ENCODE results near the gene ATG7.

ATG7 gene

DNA sequence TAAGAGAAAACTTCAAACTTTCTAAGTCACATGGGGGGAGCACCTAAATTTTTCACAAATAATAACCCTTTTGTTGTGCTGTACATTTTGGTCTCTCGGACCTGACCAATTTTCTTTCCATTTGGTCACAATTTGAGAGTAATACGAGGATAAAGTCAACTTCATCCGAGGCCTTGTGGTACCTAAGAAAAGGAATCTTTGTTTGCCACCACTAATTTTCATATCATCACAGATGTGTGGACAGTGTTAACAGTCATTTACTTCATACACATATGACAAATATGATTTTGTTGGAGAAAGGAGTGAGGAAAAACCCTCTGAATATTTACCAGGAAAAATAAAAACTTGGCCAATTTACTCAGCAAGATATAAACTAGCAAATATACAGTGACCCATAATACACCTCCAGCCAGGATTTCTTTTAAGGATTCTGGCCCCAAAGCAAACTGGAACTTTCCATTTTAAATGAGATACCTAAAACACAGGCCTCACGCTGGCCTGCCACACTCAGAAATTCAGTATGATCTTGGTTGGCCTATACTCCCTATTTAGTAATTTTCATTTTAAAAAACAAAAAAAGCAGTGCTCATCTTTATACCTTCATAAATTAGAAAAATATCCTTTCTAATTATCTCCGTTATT, 330.8 kb downstream of the ATG7 start:
- DNase-seq, result peak; percentile 35 to 61

DNA sequence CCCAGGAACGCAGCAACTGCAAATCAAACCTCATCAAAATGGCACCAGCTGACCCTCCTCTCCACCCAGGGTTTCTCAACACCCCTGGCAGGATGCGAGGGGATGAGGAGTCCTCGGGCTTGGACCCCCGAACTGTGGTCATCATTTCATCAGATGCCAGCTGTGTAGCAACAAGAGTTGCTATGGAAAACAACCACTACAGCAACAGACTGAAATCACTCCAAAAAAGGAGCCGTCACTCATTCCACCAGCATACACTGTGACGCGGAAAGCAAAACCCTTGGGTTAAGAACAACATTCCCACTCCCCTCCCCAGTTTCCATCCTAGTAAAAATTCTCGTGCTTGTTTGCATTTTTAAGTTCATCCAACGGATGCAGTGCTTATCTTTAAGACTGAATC, 331.4 kb downstream of the ATG7 start:
- peak in 1 of 2 experiments; percentile 16 for DNase-seq

DNA sequence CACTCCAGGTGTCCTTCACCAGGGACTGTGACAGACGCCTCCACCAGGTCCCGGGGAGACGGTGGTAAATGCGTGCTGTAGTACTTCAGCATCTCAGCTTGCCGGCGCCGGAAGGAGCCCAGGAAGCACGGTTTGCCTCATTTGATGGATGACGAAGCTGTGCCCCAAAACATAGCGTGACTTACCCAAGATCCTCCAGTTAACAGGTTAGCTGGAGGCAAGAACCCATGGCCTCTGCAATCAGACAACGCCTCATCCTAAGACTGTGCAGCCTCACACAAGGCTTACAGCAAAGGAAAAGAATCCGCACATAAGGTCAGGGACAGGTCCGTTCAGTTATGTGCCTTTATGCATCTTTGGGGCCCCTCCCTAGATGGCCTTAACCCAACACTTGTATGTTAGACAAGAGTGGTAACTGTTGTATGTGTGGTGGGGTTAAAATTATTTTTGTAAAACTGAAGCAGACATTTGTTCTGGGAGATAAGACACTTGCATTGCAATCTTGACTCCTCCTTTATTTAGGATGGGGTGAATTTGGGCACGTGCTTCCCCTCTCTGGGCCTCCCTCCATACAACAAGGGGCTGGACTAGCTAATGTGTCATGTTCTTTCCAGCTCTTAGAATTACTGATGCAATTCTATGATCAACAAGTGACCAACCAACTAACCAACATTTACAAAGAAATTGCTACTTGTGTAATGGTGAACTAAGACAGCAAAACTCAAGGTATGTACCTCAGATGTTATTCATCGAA, 332.1 kb downstream of the ATG7 start:
- no peak for DNase-seq

DNA sequence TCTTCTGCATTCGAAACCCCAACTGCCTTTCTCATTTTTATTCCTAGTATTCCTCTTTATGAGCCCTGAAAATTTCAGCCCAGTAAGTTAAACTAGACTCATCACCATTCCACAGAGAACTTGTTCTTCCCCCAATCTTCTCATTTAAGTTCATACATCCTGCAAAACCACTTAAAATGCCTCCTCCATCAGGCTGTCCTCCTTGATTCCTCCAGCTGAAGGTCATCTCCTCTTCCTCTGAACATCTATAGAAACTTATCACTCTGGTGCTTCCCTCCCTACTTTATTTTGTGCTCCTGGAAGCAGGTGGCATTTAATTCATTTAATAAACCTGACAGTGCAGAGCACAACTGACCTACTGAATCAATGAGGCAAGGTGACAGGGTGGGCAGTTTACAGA, 333.2 kb downstream of the ATG7 start:
- DNase-seq, result no peak

DNA sequence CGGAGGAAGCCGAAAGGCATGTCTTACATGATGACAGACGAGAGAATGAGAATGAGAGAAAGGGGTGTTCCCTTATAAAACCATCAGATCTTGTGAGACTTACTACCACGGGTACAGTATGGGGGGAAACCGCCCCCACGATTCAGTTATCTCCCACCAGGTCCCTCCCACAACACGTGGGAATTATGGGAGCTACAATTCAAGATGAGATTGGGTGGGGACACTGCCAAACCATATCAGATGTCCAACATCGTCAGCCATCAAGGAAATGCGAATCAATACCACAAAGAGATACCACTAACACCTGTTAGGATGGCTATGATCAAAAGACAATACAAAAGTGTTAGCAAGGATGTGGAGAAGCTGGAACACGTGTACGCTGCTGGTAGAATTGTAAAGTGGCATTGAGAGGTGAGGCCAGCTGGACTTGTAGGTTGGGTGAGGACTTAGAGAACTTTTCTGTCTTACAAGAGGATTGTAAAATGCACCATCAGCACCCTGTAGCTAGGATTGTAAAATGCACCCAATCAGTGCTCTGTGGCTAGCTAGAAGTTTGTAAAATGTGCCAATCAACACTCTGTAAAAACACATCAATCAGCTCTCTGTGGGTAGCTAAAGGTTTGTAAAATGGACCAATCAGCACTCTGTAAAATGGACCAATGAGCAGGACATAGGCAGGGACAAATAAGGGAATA, 334.0 kb downstream of the ATG7 start:
- no peak for DNase-seq

DNA sequence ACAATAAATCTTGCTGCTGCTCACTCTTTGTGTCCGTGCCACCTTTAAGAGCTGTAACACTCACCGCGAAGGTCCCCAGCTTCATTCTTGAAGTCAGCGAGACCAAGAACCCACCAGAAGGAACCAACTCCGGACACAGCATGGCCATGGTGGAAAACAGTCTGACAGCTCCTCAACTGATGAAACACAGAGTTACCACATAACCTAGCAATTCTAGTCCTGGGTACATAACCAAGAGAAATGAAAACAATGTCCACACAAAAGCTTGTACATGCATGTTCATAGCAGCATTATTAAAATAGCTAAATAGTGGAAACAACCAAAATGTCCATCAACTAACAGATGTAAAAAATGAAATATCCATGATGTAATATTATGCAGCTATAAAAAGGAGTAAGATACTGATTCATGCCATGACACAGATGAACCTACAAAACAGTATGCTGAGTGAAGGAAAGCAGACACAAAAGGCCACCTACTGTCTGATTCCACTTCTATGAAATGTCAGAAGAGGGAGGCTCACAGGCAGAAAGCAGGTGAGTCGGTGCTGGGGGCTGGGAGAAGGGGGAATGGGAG, 334.8 kb downstream of the ATG7 start:
- DNase-seq, result no peak

All from NCI-H526 (cell line).